Measurements from ENCODE around the gene ITM2C.

Gene ITM2C

GRCh38 chr2:230868161-230868946, 3.6 kb downstream of the ITM2C start:
- H2AFZ ChIP-seq (ENCODE audit: low read length), result no peak overlapping the region
- peak overlapping the region; percentile 25 for H3K9ac ChIP-seq (ENCODE audit: low read depth, low read length, poor library complexity, severe bottlenecking)
- H3K27me3 ChIP-seq (ENCODE audit: insufficient read depth, low read length, poor library complexity, severe bottlenecking), result peaks cover 4% of the 10 kb centered on the region
- H3K4me1 ChIP-seq (ENCODE audit: insufficient read depth, low read length, poor library complexity, severe bottlenecking), result peaks cover 49% of the 10 kb centered on the region
- no peaks in the 10 kb centered on the region for H3K9me2 ChIP-seq (replicated peaks; ENCODE audit: low read depth, low read length)
- H3K79me2 ChIP-seq (ENCODE audit: insufficient read depth, low read length), result peaks cover 85% of the 10 kb centered on the region
- H3F3A ChIP-seq (ENCODE audit: low read depth), result 0 out of 2 replicates have a peak, but pooled peaks cover 8% of the 10 kb centered on the region
- TF ChIP-seq CTCF (conservative IDR thresholded peaks at IDR 0.05; ENCODE audit: low read length) (no peak), EZH2phosphoT487 (IDR thresholded peaks at IDR 0.05; ENCODE audit: borderline replicate concordance) (no peak)
- peak overlapping the region; percentile 95 for H3K4me2 ChIP-seq (ENCODE audit: low read depth, low read length, poor library complexity, severe bottlenecking)
- peak overlapping the region; percentile 28 for H3K4me3 ChIP-seq (ENCODE audit: low read length, poor library complexity, severe bottlenecking)
- H3K36me3 ChIP-seq (ENCODE audit: insufficient read depth, low read length), result no peaks in the 10 kb centered on the region; the same call in 1 of the 2 replicates
- H3K9me3 ChIP-seq (ENCODE audit: insufficient read depth, low read depth, low read length), result no peaks in the 10 kb centered on the region
- peaks cover 44% of the 10 kb centered on the region for H4K20me1 ChIP-seq (ENCODE audit: insufficient read depth, low read length, poor library complexity, severe bottlenecking)

- no peak for TF ChIP-seq EZH2phosphoT487 (IDR thresholded peaks at IDR 0.05; ENCODE audit: borderline replicate concordance)
- TF ChIP-seq CTCF (conservative IDR thresholded peaks at IDR 0.05; ENCODE audit: low read length), result no peak
- Histone ChIP-seq H3K9me3 (ENCODE audit: insufficient read depth, low read depth, low read length) (no peaks in the 10 kb centered on the region), H2AFZ (ENCODE audit: low read length) (no peak overlapping the region), H3K4me3 (ENCODE audit: low read length, poor library complexity, severe bottlenecking) (peak overlapping the region; percentile 35), H3K9ac (ENCODE audit: low read depth, low read length, poor library complexity, severe bottlenecking) (peak overlapping the region; percentile 25), H3K27me3 (ENCODE audit: insufficient read depth, low read length, poor library complexity, severe bottlenecking) (peaks cover 4% of the 10 kb centered on the region), H3K4me1 (ENCODE audit: insufficient read depth, low read length, poor library complexity, severe bottlenecking) (peaks cover 49% of the 10 kb centered on the region), H3K9me2 (replicated peaks; ENCODE audit: low read depth, low read length) (no peaks in the 10 kb centered on the region), H3K79me2 (ENCODE audit: insufficient read depth, low read length) (peaks cover 91% of the 10 kb centered on the region), H3K4me2 (ENCODE audit: low read depth, low read length, poor library complexity, severe bottlenecking) (peak overlapping the region; percentile 95), H3F3A (ENCODE audit: low read depth) (0 out of 2 replicates have a peak, but pooled peaks cover 8% of the 10 kb centered on the region), H3K36me3 (ENCODE audit: insufficient read depth, low read length) (peaks cover 8% of the 10 kb centered on the region; the same call in 1 of the 2 replicates), H4K20me1 (ENCODE audit: insufficient read depth, low read length, poor library complexity, severe bottlenecking) (peaks cover 44% of the 10 kb centered on the region)
Measured at GRCh38 chr2:230868947-230869913, 4.5 kb downstream of the ITM2C start.

- Histone ChIP-seq H3K9ac (ENCODE audit: low read depth, low read length, poor library complexity, severe bottlenecking) (peak overlapping the region; percentile 20), H3K4me3 (ENCODE audit: low read length, poor library complexity, severe bottlenecking) (peak overlapping the region; percentile 35), H3K27me3 (ENCODE audit: insufficient read depth, low read length, poor library complexity, severe bottlenecking) (peaks cover 2% of the 10 kb centered on the region), H4K20me1 (ENCODE audit: insufficient read depth, low read length, poor library complexity, severe bottlenecking) (peaks cover 48% of the 10 kb centered on the region), H3K9me3 (ENCODE audit: insufficient read depth, low read depth, low read length) (no peaks in the 10 kb centered on the region), H3K9me2 (replicated peaks; ENCODE audit: low read depth, low read length) (no peaks in the 10 kb centered on the region), H3K4me1 (ENCODE audit: insufficient read depth, low read length, poor library complexity, severe bottlenecking) (peaks cover 49% of the 10 kb centered on the region), H2AFZ (ENCODE audit: low read length) (no peak overlapping the region), H3K79me2 (ENCODE audit: insufficient read depth, low read length) (peaks cover 91% of the 10 kb centered on the region), H3F3A (ENCODE audit: low read depth) (0 out of 2 replicates have a peak, but pooled peaks cover 8% of the 10 kb centered on the region), H3K36me3 (ENCODE audit: insufficient read depth, low read length) (peaks cover 16% of the 10 kb centered on the region; the same call in 1 of the 2 replicates), H3K4me2 (ENCODE audit: low read depth, low read length, poor library complexity, severe bottlenecking) (peak overlapping the region; percentile 95)
- TF ChIP-seq EZH2phosphoT487 (IDR thresholded peaks at IDR 0.05; ENCODE audit: borderline replicate concordance) (no peak), CTCF (conservative IDR thresholded peaks at IDR 0.05; ENCODE audit: low read length) (no peak)
Measured at GRCh38 chr2:230869914-230870543, 5.3 kb downstream of the ITM2C start.
